ENCODE data around the gene APPL2. TPM values are rescaled to one million over a fixed set of nuclear protein-coding genes. Genes with fewer than 3 reads are reported as not detected.
A peak's percentile ranks its signal among the peaks of the same experiment; 100 is the strongest.

The APPL2 gene
- total and polyA plus RNA-seq, 7 donors = 15.3 to 116 (median 46.5) TPM

- Histone ChIP-seq H3K4me1 (no peaks in the 10 kb centered on the region), H3K4me3 (no peak overlapping the region), H3K27me3 (no peaks in the 10 kb centered on the region), H3K36me3 (no peaks in the 10 kb centered on the region), H3K27ac (no peak overlapping the region), H3K9me3 (no peaks in the 10 kb centered on the region)
- WGBS, 2 donors = 72 to 76% methylated on average over 6 of the region's 6 CpGs
- DNase-seq = no peak
- intact Hi-C loops (cut with DNase I) = no loop called here
- TF ChIP-seq POLR2A (IDR thresholded peaks at IDR 0.05) (no peak), CTCF (IDR thresholded peaks at IDR 0.05) (peak in 1 of 4 experiments; percentile 27), EP300 (IDR thresholded peaks at IDR 0.05) (no peak), POLR2AphosphoS5 (IDR thresholded peaks at IDR 0.05) (no peak)
Observed at GRCh38 chr12:105279460-105280056, 43.6 kb upstream of the APPL2 start.

GRCh38 chr12:105278043-105278697, 42.2 kb upstream of the APPL2 start:
- WGBS, 2 donors = 69 to 82% methylated on average over 4 of the region's 4 CpGs

GRCh38 chr12:105275997-105276733, 40.2 kb upstream of the APPL2 start:
- TF ChIP-seq CTCF (IDR thresholded peaks at IDR 0.05) (no peak), POLR2A (IDR thresholded peaks at IDR 0.05) (no peak), EP300 (IDR thresholded peaks at IDR 0.05) (no peak), POLR2AphosphoS5 (IDR thresholded peaks at IDR 0.05) (no peak)
- no peak for DNase-seq
- no peak overlapping the region for H3K4me3 ChIP-seq
- intact Hi-C loops (cut with DNase I) = no loop called here
- no peaks in the 10 kb centered on the region for H3K36me3 ChIP-seq
- no peaks in the 10 kb centered on the region for H3K27me3 ChIP-seq
- no peaks in the 10 kb centered on the region for H3K4me1 ChIP-seq
- WGBS, 2 donors = 88 to 90% methylated on average over 3 of the region's 3 CpGs
- no peak overlapping the region for H3K27ac ChIP-seq
- H3K9me3 ChIP-seq = no peaks in the 10 kb centered on the region

More at GRCh38 chr12:105278043-105278697, 42.2 kb upstream of the APPL2 start:
- Histone ChIP-seq H3K36me3 (no peaks in the 10 kb centered on the region), H3K4me3 (no peak overlapping the region), H3K27me3 (no peaks in the 10 kb centered on the region), H3K27ac (no peak overlapping the region), H3K9me3 (no peaks in the 10 kb centered on the region), H3K4me1 (no peaks in the 10 kb centered on the region)
- intact Hi-C loops (cut with DNase I) = no loop called here
- no peak for DNase-seq
- TF ChIP-seq POLR2AphosphoS5 (IDR thresholded peaks at IDR 0.05) (no peak), CTCF (IDR thresholded peaks at IDR 0.05) (no peak), EP300 (IDR thresholded peaks at IDR 0.05) (no peak), POLR2A (IDR thresholded peaks at IDR 0.05) (no peak)

- H3K27ac ChIP-seq = no peak overlapping the region
- no peak for DNase-seq
- no peaks in the 10 kb centered on the region for H3K9me3 ChIP-seq
- H3K36me3 ChIP-seq = no peaks in the 10 kb centered on the region
- no peaks in the 10 kb centered on the region for H3K4me1 ChIP-seq
- H3K4me3 ChIP-seq = no peak overlapping the region
- TF ChIP-seq EP300 (IDR thresholded peaks at IDR 0.05) (no peak), POLR2AphosphoS5 (IDR thresholded peaks at IDR 0.05) (no peak), CTCF (IDR thresholded peaks at IDR 0.05) (no peak), POLR2A (IDR thresholded peaks at IDR 0.05) (no peak)
- H3K27me3 ChIP-seq = no peaks in the 10 kb centered on the region
- whole genome bisulfite sequencing, 2 donors = 84 to 95% methylated on average over 5 of the region's 5 CpGs
- intact Hi-C loops (cut with DNase I) = no loop called here
Observed at GRCh38 chr12:105274571-105274970, 38.6 kb upstream of the APPL2 start.

Data from sigmoid colon (tissue), 7 donors.